GM18870 (cell line): ENCODE measurements around the gene CRACR2B.

Experiments used
- ATAC-seq: cut with Tn5 transposase; IDR thresholded peaks from one replicate; pipeline ENCODE4 v1.9.1; 2021; ENCODE audit warnings: moderate library complexity; ENCODE audit not compliant: unreplicated experiment

The CRACR2B gene

DNA sequence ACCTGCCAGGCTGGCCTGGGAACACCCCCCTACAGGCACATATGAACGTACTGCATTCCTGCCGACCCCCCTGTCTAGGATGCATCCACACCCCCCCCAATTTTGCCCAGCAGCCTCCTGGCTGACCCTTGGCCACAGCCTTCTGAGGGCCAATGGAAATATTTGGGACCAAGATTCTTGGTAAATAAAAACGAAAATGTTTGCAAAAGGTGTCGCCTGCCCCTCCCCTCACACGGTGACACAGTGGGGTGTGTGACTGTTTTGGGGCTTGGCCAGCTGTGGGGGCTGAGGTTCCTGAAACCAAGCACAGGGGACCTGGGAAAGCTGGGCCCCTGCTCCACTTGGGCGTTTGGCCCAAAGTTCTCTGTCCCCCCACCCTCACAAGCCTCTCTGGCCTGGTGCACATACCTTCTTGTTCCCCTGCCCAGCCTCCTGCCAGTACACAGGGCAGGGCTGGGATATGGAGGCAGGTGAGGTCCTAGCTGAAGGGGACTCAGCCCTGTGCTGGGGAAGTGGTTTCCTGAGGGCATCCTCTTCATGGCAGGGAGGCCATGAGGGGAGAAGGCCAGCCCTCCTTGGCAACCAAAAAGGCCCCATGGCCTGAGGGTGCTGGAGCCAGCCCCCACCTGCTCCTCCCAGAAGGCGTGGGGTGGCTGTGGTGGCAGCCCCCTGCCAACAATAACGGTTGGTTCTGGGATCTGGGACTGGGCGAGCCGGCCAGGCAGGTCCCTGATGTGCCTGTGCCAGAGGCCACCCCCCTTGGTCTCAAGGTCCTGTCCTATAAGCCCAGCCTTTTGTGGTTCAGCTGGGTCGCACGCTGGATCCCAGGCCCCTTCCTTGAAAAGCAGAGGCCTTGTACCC is 2.1 kb upstream of the CRACR2B start:
- ATAC-seq = no peak

GRCh38 chr11:826227-826621 is 1.5 kb upstream of the CRACR2B start:
- ATAC-seq = no peak

- ATAC-seq = no peak
Observed at GRCh38 chr11:826836-827145, 928 bp upstream of the CRACR2B start.

GRCh38 chr11:827146-827896 is 398 bp upstream of the CRACR2B start:
- ATAC-seq = no peak

DNA sequence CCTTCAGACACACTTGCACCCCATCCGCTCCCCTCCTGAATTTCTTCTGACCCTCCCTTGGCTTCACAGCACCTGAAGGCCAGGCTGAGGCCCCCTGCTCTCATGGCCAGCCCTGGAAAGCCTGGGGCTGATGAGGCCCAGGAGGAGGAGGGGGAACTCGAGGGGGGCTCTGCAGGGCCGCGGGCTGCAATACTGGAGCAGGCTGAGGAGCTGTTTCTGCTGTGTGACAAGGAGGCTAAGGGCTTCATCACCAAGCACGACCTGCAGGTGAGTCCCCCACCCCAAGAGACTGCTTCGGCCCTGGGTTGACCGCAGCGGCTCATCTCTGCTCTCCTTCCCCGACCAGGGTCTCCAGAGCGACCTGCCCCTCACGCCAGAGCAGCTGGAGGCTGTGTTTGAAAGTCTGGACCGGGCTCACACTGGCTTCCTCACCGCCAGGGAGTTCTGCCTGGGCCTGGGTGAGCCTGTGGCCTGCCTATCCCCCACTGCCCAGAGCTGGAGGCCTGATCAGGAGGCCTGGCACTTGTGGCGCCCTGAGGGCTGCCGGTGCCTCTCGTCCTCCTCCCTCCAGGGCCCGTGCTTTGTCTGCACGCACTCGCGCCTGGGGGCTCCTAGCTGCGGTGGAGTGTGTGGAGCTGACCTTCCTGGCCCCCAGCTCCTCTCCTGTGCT is 922 bp downstream of the CRACR2B start:
- no peak for ATAC-seq

GRCh38 chr11:829176-829846 is 1.6 kb downstream of the CRACR2B start:
- no peak for ATAC-seq

DNA sequence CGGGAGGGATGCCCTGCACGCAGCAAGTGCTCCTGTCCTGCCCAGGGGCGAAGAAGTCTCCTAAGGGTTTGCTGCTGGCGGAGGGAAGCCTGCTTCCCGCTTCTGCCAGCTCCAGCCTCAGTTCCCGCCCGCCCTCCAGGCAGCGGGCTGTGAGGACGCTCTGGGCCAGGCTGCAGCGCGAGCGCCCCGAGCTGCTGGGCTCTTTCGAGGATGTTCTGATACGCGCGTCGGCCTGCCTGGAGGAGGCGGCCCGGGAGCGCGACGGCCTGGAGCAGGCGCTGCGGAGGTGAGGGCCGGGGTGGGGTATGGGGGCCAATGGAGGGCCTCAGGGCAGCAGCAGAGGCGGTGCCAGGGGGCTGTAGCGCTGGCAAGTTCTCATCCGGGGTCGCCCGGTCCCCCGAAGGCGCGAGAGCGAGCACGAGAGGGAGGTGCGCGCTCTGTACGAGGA is 2.2 kb downstream of the CRACR2B start:
- ATAC-seq = no peak

GRCh38 chr11:830295-831117 is 2.8 kb downstream of the CRACR2B start:
- no peak for ATAC-seq

DNA sequence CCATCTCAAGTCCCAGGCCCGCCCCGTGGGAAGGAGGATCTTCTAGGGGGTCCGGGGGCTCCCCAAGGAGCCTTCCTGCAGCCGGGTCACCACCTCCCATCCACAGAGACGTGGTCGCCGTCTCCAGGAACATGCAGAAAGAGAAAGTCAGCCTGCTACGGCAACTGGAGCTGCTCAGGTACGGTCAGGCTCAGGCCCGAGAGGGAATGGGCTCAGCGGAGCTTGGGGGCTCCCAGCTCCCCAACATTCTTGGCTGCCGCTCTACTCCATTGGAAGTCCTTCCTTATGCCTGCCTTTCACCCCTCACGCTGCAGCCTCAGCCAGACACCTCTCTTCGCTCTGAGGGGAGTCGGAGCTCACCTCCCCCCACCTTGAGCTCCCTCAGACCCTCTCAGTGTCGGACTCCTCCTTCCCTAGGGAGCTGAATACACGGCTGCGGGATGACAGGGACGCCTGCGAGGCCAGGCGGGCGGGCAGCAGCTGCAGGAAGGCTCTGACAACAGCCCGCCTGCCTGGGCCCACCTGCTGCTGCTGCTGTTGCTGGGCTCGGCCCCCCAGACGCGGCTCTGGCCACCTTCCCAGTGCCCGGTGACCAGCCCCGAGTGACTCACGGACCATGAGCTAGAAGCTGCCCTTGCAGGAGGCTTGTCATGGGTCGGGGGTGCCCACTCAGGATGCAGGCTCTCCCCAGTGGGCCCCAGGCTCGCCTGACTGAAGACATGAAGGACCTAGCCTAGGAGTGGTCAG is 3.6 kb downstream of the CRACR2B start:
- no peak for ATAC-seq

GRCh38 chr11:831961-832528 is 4.3 kb downstream of the CRACR2B start:
- no peak for ATAC-seq

GRCh38 chr11:832529-833113 is 4.9 kb downstream of the CRACR2B start, which contains the start of gene CD151:
Gene CD151 (plus strand): TSS chr11:832952. CDS start chr11:836070, 3,118 bp downstream.
- ATAC-seq = no peak

GRCh38 chr11:833114-833791 is 5.5 kb downstream of the CRACR2B start:
- ATAC-seq = no peak

DNA sequence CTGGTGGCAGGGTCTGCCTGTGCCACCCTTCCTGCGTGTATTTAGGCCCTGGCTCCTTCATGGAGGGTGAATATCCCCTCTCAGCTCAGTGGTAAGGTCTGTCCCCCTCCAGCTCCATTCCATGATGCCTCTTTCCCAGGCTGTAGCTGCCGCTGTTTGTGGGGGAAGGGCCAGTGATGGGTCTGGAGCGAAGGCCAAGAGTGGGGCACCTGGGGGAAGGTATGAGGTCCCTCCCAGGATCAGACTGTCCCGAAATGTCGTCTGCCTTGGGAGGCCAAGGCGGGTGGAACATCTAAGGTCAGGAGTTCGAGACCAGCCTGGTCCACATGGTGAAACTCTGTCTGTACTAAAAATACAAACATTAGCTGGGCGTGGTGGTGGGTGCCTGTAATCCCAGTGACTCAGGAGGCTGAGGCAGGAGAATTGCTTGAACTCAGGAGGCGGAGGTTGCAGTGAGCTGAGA is 6.2 kb downstream of the CRACR2B start:
- no peak for ATAC-seq

DNA sequence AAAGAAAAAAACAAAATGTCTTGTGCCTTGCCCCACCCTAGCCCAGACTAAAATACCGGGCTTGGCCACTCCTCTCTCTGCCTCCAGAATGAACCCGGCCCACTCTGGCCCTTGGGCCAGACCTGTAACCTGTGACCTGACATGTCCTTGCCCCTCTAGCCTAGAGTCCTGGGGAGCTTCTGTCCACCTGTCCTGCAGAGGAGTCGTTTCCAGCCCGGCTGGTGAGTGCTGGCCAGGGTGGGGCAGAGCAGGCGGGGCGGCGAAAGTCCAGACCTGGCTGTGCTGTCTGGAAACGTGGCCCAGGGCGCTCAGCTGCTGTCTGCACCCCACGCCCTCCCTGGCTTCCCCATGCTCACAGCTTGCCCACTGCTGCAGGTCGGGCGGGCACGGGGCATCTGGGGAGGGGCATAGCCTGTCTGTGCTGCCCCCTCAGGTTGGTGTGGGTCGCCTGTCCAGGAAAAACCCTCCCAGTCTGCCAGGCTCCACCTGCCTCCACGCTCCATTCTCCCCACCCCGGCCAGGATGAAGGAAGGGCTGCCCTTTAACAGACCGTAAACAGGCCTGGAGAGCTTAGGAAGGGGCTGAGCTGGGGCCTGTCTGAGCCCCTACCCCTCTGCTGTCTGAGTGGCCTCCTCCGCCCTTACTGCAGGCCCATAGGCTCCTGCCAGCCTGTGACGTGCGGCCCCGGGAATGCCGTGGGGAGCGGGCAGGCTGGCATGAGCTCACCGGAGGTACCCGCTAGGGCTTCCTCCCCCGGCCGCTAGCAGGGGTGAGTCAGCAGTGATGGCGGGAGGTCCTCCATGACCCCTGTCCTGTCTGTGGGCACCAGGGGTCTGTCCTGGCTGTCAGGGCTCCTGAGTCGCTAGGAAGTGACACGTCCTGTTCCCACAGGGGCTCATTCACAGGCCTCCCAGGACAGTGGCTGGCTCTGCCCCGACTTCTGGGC is 6.9 kb downstream of the CRACR2B start:
- ATAC-seq = no peak

DNA sequence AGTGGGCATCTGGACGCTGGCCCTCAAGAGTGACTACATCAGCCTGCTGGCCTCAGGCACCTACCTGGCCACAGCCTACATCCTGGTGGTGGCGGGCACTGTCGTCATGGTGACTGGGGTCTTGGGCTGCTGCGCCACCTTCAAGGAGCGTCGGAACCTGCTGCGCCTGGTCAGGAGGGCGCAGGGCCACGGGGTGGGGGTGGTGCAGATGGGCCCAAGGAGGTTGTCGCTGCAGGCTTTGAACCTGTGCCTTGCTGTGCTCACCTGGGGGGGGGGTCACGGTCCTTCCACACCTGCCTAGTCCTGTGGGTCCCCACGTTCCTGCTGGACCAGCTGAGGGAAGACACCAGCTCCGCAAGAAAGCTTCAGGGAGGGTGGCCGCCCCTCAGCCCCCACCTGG is 8.6 kb downstream of the CRACR2B start:
- no peak for ATAC-seq

- no peak for ATAC-seq
Observed at GRCh38 chr11:836700-837099, 9.0 kb downstream of the CRACR2B start.
